Small intestine (tissue), 7 donors: ENCODE measurements around the gene APOBEC3A. TPM values are rescaled to one million over a fixed set of nuclear protein-coding genes. Genes with fewer than 3 reads are reported as not detected.

ENCODE experiments used
- DNase-seq, 2 donors: peaks; one replicate each; pipeline versions ENCODE4 v3.0.0 to v3.0.0-alpha.2; 2013
- FAIRE-seq: peaks from 2 replicates; lab custom pipeline; 2012; peaks lifted over from hg19 to GRCh38; lab: Jason Lieb, UNC
- H3K27ac ChIP-seq, 3 donors: one replicate each; pipeline ENCODE4 v1.5.1; 2013; ENCODE audit warnings: low read length in 2 of 3, mild to moderate bottlenecking in 2 of 3, control low read depth in 1 of 3, inconsistent platforms in 1 of 3, low read depth in 1 of 3, moderate library complexity in 1 of 3
- H3K27me3 ChIP-seq, 3 donors: one replicate each; pipeline ENCODE4 v1.6.1; 2013; ENCODE audit warnings: low read length in 3 of 3, inconsistent platforms in 1 of 3; ENCODE audit not compliant: control insufficient read depth in 3 of 3, insufficient read depth in 3 of 3
- H3K36me3 ChIP-seq, 3 donors: one replicate each; pipeline ENCODE4 v1.6.1; 2013; ENCODE audit warnings: low read length in 3 of 3, inconsistent platforms in 1 of 3, low read depth in 1 of 3, mild to moderate bottlenecking in 1 of 3, moderate library complexity in 1 of 3; ENCODE audit not compliant: control insufficient read depth in 3 of 3, insufficient read depth in 2 of 3
- H3K4me1 ChIP-seq, 3 donors: one replicate each; pipeline ENCODE4 v1.6.1; 2013; ENCODE audit warnings: low read length in 2 of 3, inconsistent platforms in 1 of 3, low read depth in 1 of 3, mild to moderate bottlenecking in 1 of 3, moderate library complexity in 1 of 3; ENCODE audit not compliant: control insufficient read depth in 3 of 3, insufficient read depth in 2 of 3
- H3K4me3 ChIP-seq, 3 donors: one replicate each; pipeline ENCODE4 v1.5.1; 2013; ENCODE audit warnings: low read length in 3 of 3, control low read depth in 1 of 3, inconsistent platforms in 1 of 3, low read depth in 1 of 3, mild to moderate bottlenecking in 1 of 3, moderate library complexity in 1 of 3
- H3K9me3 ChIP-seq, 2 donors: one replicate each; pipeline ENCODE4 v1.6.1; 2013; ENCODE audit warnings: low read depth in 1 of 2, low read length in 1 of 2; ENCODE audit not compliant: control insufficient read depth in 2 of 2, insufficient read depth in 1 of 2
- WGBS, 3 donors: extraction: QIAGEN DNeasy Blood & Tissue Kit; methylation state at CpG; one replicate each; pipeline ENCODE4 v1.1.7; 2013; 5-methylcytosine and 5-hydroxymethylcytosine counted together
- polyA plus RNA-seq, 4 donors: library from polyadenylated mRNA; stranded (reverse) in 3 of 4; unstranded in 1 of 4; fragments of 200-250 nt in 3 of 4; fragments of 120-200 nt in 1 of 4; gene quantifications; one replicate each; pipeline versions ENCODE4 v1.2.1 to v1.2.3, GENCODE V29; 2013
- donor health status: healthy with polysubstance abuse.
- donor health status: control.
- donor health status: control.
- donor health status: Bipolar disorder and iron deficiency.
- donor health status: healthy.

Gene APOBEC3A
- polyA plus RNA-seq, 4 donors = 0.13 to 0.81 (median 0.37) TPM; not detected in 1

DNA sequence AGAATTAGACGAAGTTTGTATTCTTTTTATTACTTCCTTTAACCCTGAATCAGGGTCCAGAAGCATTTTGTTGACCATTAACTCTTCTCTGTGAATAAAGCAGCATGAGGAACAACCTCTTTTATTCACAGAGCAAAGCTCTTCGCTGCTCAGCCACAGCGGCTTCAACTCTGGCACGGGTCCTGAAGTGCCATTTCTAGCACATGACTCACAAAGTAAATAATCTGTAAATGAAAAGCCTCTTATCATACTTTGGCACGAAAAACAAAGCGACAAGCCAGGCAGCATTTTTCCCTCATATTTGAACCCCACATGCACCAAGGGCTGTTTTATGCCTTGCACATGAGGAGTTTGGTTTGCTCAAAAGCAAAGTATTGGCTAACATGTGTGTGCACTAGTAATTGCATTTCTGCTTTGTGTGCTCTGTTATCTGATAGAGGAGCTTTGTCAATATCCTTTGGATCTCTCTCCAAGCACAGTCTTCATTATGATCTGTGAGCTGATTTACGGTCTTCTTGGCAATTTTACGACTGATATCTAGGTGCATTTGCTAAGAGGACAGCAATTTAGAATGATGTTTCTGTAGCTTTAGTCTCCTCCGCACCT, 33.0 kb upstream of the APOBEC3A start:
- DNase-seq (peak; percentile 92 to 93), FAIRE-seq (no peak)
- Histone ChIP-seq H3K27me3 (no peaks in the 10 kb centered on the region), H3K4me1 (peaks cover 0 to 49% (median 9%) of the 10 kb centered on the region in 3 donors), H3K27ac (peak overlapping the region; percentile 63 to 87 (median 77)), H3K4me3 (no peak overlapping the region), H3K36me3 (no peaks in the 10 kb centered on the region), H3K9me3 (no peaks in the 10 kb centered on the region)
- WGBS, 3 donors = 9 to 18% (median 13%) methylated on average over 9 of the region's 9 CpGs

DNA sequence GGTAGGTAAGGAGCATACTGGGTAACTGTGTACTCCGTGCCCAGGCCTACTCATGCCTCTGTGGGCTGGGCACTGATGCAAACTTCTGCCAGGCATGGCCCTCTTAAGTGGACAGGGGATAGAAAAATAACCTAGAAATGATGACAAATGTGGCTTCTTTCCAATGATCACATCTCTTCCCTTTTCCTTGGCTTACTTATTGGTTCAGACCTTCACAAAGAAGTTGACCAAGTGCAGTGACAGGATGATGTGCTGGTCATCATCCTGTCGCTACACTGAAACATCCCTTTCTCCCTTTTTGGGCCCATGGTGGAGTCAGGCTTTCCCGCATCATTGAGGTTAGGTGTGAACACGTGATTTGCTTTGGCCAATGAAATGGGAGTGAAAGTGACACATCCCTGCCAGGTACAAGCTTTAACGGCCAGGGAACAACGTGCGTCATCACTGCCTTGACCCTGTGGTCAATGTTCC, 31.8 kb upstream of the APOBEC3A start:
- H3K4me3 ChIP-seq = no peak overlapping the region
- H3K4me1 ChIP-seq = peaks cover 0 to 52% (median 9%) of the 10 kb centered on the region in 3 donors
- DNase-seq (no peak), FAIRE-seq (no peak)
- H3K9me3 ChIP-seq = no peaks in the 10 kb centered on the region
- no peaks in the 10 kb centered on the region for H3K27me3 ChIP-seq
- H3K27ac ChIP-seq = no peak overlapping the region
- no peaks in the 10 kb centered on the region for H3K36me3 ChIP-seq
- WGBS, 3 donors = 38 to 77% (median 65%) methylated on average over 7 of the region's 7 CpGs

DNA sequence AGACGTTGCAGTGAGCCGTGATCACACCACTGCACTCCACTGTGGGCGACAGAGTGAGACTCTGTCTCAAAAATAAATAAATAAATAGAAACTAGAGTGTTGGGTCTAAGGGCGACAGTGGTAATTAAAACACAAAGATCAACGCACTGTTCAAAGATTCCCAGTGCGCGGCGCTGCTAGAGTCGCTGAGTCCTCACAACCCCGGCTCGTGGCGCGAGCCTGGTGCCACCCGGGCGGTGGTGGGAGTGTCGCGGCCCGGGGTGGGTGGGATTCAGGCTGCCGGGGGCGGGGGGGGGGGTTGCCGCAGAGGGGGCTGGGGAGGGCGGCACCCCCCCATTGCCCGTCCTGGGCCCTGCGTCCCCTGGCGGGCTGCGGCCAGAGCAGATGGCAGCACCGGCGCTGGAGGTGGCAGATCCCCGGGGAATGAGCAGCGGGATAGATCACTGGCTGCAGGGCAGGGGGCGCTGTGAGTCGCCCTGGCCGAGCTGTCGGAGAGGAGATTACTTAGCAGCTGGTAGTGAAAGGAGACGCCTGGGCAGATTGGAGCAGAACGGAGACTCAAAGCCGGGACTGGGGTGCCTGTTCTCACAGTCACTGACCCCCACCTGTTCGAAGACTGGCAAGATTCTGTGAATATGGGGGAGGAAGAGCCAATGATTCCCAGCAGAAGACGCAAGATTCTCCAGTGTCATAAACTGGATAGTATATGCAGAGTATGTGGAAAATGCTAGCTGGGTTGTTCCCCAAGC, 30.2 kb upstream of the APOBEC3A start:
- peaks cover 0 to 42% (median 5%) of the 10 kb centered on the region in 3 donors for H3K4me1 ChIP-seq

DNA sequence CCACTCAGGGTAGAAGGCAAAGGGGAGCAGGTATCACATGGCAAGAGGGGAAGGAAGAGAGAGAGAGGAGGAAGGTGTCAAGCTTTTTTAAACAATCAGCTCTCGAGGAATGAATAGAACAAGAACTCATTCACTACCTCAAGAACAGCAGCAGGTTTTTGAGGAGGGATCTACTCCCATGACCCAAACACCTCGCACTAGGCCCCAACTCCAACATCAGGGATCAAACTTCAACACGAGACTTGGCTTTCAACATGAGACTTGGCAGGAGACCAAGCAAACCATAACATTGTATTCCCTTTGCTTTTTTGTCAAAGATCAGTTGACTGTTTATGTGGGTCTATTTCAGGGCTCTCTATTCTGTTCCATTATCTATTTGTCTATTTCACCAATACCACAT, 26.9 kb upstream of the APOBEC3A start:
- H3K27ac ChIP-seq = no peak overlapping the region
- no peaks in the 10 kb centered on the region for H3K36me3 ChIP-seq
- FAIRE-seq (no peak), DNase-seq (peak; percentile 61 to 73)
- no peaks in the 10 kb centered on the region for H3K9me3 ChIP-seq
- 18 to 50% (median 33%) methylated on average over 3 of the region's 3 CpGs for WGBS, 3 donors
- H3K27me3 ChIP-seq = no peaks in the 10 kb centered on the region
- H3K4me1 ChIP-seq = peaks cover 0 to 27% (median 0%) of the 10 kb centered on the region in 3 donors
- H3K4me3 ChIP-seq = no peak overlapping the region

More for the DNA sequence above, 30.2 kb upstream of the APOBEC3A start:
- Histone ChIP-seq H3K27ac (no peak overlapping the region), H3K4me3 (peak overlapping the region in 2 of 3 donors; percentile 13 to 22), H3K9me3 (no peaks in the 10 kb centered on the region), H3K36me3 (no peaks in the 10 kb centered on the region), H3K27me3 (no peaks in the 10 kb centered on the region)
- DNase-seq = peak; percentile 69 to 87
- no peak for FAIRE-seq
- WGBS, 3 donors = 2 to 7% (median 4%) methylated on average over 33 to 39 of the region's 39 CpGs

DNA sequence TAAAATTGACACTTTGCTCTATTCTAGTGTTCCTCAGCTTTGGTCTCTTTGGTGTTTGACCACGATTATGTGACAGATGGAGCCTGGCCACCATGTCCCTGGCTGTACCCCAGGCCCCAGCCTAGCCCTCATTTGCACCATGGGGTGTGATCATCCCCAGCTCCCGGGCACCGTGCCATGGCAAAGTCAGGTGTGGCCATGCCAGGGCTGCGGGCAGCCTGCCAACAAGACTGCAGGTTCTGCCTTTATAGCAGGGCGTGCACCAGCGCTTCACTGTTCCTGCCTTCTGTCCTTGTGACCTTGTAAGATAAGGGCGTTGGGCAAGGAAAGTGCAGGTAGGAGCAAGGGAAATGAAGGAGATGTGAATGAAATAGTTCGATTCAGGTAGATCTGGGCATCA, 22.4 kb upstream of the APOBEC3A start:
- H3K27ac ChIP-seq = peak overlapping the region in 1 of 3 donors; percentile 67
- no peaks in the 10 kb centered on the region for H3K36me3 ChIP-seq
- H3K27me3 ChIP-seq = peaks cover 0 to 3% (median 0%) of the 10 kb centered on the region in 3 donors
- no peaks in the 10 kb centered on the region for H3K9me3 ChIP-seq
- FAIRE-seq = no peak
- WGBS, 3 donors = 13 to 58% (median 37%) methylated on average over 8 of the region's 8 CpGs
- H3K4me3 ChIP-seq = no peak overlapping the region
- peaks cover 0 to 28% (median 0%) of the 10 kb centered on the region in 3 donors for H3K4me1 ChIP-seq
- peak; percentile 93 to 100 for DNase-seq

DNA sequence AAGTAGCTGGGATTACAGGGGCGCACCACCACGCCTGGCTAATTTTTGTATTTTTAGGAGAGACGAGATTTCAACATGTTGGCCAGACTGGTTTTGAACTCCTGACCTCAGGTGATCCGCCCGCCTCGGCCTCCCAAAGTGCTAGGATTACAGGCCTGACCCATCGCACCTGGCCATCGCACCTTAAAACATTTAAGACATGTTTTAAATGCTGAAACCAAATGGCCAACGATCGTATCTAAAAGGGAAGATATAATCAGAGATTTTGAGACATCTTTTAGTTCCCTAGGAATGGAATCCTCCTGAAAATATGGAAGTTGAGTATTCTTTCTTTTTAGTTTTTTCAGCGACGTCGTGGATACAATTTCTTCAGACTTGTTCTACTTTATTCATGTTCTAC, 21.8 kb upstream of the APOBEC3A start:
- no peak overlapping the region for H3K27ac ChIP-seq
- no peaks in the 10 kb centered on the region for H3K36me3 ChIP-seq
- DNase-seq (no peak), FAIRE-seq (no peak)
- peaks cover 0 to 3% (median 0%) of the 10 kb centered on the region in 3 donors for H3K27me3 ChIP-seq
- peaks cover 0 to 24% (median 0%) of the 10 kb centered on the region in 3 donors for H3K4me1 ChIP-seq
- WGBS, 3 donors = 38 to 82% (median 57%) methylated on average over 13 of the region's 13 CpGs
- H3K9me3 ChIP-seq = no peaks in the 10 kb centered on the region
- H3K4me3 ChIP-seq = no peak overlapping the region

DNA sequence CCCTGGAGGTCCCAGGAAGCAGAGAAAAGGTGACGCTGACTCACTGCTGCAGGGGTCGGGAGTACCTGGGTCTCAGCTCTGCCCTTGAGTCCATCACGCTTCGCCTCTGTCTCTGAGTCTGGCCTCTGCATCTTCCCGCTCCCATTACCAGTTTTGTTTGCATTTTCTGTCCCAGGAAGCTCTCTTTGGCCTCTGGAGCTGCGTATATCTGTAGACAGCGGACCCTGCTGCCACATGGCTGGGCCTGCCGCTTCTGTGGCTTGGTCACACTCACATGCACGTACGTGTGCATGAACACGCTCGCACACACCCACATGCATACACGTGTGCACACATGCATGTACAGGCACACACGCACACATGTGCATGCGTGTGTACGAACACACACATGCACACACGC, 20.8 kb upstream of the APOBEC3A start:
- DNase-seq (no peak), FAIRE-seq (no peak)
- H3K4me1 ChIP-seq = peaks cover 0 to 24% (median 0%) of the 10 kb centered on the region in 3 donors
- no peaks in the 10 kb centered on the region for H3K9me3 ChIP-seq
- H3K36me3 ChIP-seq = no peaks in the 10 kb centered on the region
- H3K27ac ChIP-seq = no peak overlapping the region
- no peak overlapping the region for H3K4me3 ChIP-seq
- WGBS, 3 donors = 80 to 81% (median 80%) methylated on average over 17 of the region's 17 CpGs
- H3K27me3 ChIP-seq = peaks cover 0 to 3% (median 0%) of the 10 kb centered on the region in 3 donors

DNA sequence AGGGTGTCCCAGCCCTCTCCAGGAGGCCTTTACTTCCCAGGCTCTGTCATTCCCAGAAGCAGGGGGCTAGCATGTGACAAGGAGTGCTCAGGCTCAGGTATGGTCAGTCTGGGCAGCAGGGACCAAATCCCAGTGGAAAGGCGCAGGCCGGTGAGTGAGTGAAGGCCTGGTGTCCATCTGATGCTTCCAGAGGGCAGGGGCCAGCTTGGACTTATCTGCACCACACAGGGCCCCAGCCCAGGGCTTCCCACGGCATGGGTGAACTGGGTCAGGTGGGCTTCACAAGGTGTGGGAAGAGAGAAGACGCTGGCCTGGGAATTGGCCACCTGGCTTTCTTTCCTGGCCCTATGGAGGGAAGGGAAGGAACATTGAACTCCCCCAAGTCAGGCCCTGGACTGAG, 20.4 kb upstream of the APOBEC3A start:
- FAIRE-seq (no peak), DNase-seq (no peak)
- no peak overlapping the region for H3K4me3 ChIP-seq
- peaks cover 0 to 3% (median 0%) of the 10 kb centered on the region in 3 donors for H3K27me3 ChIP-seq
- H3K9me3 ChIP-seq = no peaks in the 10 kb centered on the region
- H3K4me1 ChIP-seq = peaks cover 0 to 24% (median 0%) of the 10 kb centered on the region in 3 donors
- H3K36me3 ChIP-seq = no peaks in the 10 kb centered on the region
- 92 to 93% (median 92%) methylated on average over 4 of the region's 4 CpGs for WGBS, 3 donors
- no peak overlapping the region for H3K27ac ChIP-seq
